Uterus (tissue), 4 donors: ENCODE results near the gene PRKAB1. TPM values are rescaled to one million over a fixed set of nuclear protein-coding genes. Genes with fewer than 3 reads are reported as not detected.
"Not testable (repeated sequence)": the region's sequence is repeated elsewhere in the genome, so short reads cannot be mapped to it uniquely, and the experiment has no call there.

Source experiments
- DNase-seq, 2 donors: peaks; one replicate each; pipeline ENCODE4 v3.0.0-alpha.2; 2019 to 2020
- H3K27ac ChIP-seq, 2 donors: fragments of 200-600 bp; sonication (generic); 1 replicate in 1 of 2; 2 replicates in 1 of 2; pipeline ENCODE4 v1.5.1; 2016 to 2018
- H3K27me3 ChIP-seq, 2 donors: fragments of 200-600 bp; sonication (generic); one replicate each; pipeline ENCODE4 v1.5.1; 2018 to 2019; ENCODE audit warnings: control low read depth in 1 of 2
- H3K36me3 ChIP-seq, 2 donors: fragments of 200-600 bp; sonication (generic); one replicate each; pipeline ENCODE4 v1.5.1; 2019; ENCODE audit warnings: control low read depth in 1 of 2
- H3K4me1 ChIP-seq, 2 donors: fragments of 200-600 bp; sonication (generic); one replicate each; pipeline ENCODE4 v1.5.1; 2018 to 2019; ENCODE audit warnings: control low read depth in 1 of 2
- H3K4me3 ChIP-seq, 2 donors: fragments of 200-600 bp; sonication (generic); 1 replicate in 1 of 2; 2 replicates in 1 of 2; pipeline ENCODE4 v1.5.1; 2018 to 2019; ENCODE audit warnings: mild to moderate bottlenecking in 1 of 2
- H3K9me3 ChIP-seq, 2 donors: fragments of 200-600 bp; sonication (generic); one replicate each; pipeline ENCODE4 v1.5.1; 2019; ENCODE audit warnings: control low read depth in 1 of 2
- POLR2A ChIP-seq, 2 donors: fragments of 450-650 bp; IDR thresholded peaks; one replicate each; pipeline ENCODE4 v1.6.1; 2016; ENCODE audit warnings: antibody characterized with exemption in 2 of 2, mild to moderate bottlenecking in 1 of 2, moderate library complexity in 1 of 2
- intact Hi-C: fragments of 100-400 bp; cut with DNase I; formaldehyde crosslinking; loops from one replicate; pipeline ENCODE4 v1.15.1; 2023; ENCODE audit warnings: low total_unique reads
- total RNA-seq, 4 donors: library from RNA; depleted of rRNA in 3 of 4; stranded (reverse); fragments of >200 nt in 3 of 4; gene quantifications; one replicate each; pipeline versions ENCODE4 v1.1.0 to v1.2.4, GENCODE V29; 2014 to 2023
- TF ChIP-seq, protein P1 (sequence below), 4 experiments: fragments of 200-600 bp in 2 of 4; fragments of 450-650 bp in 2 of 4; sonication (generic) in 2 of 4; IDR thresholded peaks; one replicate each; pipeline ENCODE4 v1.5.1; 2016 to 2019; ENCODE audit warnings: antibody characterized with exemption in 4 of 4, mild to moderate bottlenecking in 2 of 4, moderate library complexity in 1 of 4
- donor health status: DM: yes; HTN: yes; CAD: no.

Gene PRKAB1
- total RNA-seq, 4 donors from 2014 or later, result 10.9 to 44.1 (median 32.8) TPM

DNA sequence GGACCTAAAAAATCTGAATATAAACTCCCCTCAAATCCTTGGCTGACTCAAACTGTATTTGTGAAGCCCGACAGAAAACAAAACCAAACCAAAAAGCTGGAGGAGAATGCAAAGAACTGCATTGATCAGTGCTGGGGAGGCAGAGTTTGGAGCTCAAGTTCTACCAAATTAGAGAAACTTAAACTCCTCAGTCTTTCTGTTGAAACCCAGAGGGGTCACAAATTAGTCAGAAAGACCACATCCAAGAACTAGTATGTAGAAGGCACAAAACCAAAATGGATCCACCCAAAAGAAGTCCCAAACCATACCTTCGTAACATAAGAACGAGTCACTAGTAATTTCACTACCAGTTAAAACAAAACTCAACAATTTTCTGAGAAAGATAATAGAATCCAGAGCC is 15.3 kb upstream of the PRKAB1 start:
- no peak for TF ChIP-seq POLR2A (IDR thresholded peaks at IDR 0.05)
- TF ChIP-seq, protein P1, sequence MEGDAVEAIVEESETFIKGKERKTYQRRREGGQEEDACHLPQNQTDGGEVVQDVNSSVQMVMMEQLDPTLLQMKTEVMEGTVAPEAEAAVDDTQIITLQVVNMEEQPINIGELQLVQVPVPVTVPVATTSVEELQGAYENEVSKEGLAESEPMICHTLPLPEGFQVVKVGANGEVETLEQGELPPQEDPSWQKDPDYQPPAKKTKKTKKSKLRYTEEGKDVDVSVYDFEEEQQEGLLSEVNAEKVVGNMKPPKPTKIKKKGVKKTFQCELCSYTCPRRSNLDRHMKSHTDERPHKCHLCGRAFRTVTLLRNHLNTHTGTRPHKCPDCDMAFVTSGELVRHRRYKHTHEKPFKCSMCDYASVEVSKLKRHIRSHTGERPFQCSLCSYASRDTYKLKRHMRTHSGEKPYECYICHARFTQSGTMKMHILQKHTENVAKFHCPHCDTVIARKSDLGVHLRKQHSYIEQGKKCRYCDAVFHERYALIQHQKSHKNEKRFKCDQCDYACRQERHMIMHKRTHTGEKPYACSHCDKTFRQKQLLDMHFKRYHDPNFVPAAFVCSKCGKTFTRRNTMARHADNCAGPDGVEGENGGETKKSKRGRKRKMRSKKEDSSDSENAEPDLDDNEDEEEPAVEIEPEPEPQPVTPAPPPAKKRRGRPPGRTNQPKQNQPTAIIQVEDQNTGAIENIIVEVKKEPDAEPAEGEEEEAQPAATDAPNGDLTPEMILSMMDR (IDR thresholded peaks at IDR 0.05), result no peak
- peaks cover 0 to 8% of the 10 kb centered on the region in 2 donors for H3K9me3 ChIP-seq
- intact Hi-C loops, result no loop called here
- H3K27me3 ChIP-seq, result no peaks in the 10 kb centered on the region
- DNase-seq, result no peak
- H3K4me1 ChIP-seq, result no peaks in the 10 kb centered on the region
- no peak overlapping the region for H3K27ac ChIP-seq
- no peak overlapping the region for H3K4me3 ChIP-seq
- H3K36me3 ChIP-seq, result no peaks in the 10 kb centered on the region

DNA sequence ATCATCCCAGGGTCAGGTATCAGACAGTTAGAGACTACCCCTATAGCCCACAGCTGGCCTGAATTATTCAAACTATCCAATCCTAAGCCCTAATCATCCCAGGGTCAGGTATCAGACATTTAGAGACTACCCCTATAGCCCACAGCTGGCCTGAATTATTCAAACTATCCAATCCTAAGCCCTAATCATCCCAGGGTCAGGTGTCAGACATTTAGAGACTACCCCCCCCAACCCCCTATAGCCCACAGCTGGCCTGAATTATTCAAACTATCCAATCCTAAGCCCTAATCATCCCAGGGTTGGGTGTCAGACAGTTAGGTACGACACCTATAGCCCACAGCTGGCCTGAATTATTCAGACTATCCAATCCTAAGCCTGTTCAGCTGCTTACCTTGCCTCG is 10.9 kb upstream of the PRKAB1 start:
- H3K9me3 ChIP-seq, DNase-seq, H3K27me3 ChIP-seq, H3K27ac ChIP-seq, intact Hi-C loops, H3K4me1 ChIP-seq, H3K4me3 ChIP-seq, H3K36me3 ChIP-seq: not testable (repeated sequence)

DNA sequence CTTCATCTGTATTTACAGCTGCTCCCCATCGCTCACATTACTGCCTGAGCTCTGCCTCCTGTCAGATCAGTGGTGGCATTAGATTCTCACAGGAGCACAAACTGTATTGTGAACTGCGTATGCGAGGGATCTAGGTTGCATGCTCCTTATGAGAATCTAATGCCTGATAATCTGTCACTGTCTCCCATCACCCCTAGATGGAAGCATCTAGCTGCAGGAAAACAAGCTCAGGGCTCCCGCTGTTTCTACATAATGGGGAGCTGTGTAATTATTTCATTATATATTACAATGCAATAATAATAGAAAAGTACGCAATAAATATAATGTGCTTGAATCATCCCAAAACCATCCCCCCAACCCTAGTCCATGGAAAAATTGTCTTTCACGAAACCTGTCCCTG is 9.8 kb upstream of the PRKAB1 start:
- DNase-seq, intact Hi-C loops, H3K9me3 ChIP-seq, H3K27me3 ChIP-seq, H3K36me3 ChIP-seq, H3K4me1 ChIP-seq, H3K4me3 ChIP-seq, H3K27ac ChIP-seq: not testable (repeated sequence)

DNA sequence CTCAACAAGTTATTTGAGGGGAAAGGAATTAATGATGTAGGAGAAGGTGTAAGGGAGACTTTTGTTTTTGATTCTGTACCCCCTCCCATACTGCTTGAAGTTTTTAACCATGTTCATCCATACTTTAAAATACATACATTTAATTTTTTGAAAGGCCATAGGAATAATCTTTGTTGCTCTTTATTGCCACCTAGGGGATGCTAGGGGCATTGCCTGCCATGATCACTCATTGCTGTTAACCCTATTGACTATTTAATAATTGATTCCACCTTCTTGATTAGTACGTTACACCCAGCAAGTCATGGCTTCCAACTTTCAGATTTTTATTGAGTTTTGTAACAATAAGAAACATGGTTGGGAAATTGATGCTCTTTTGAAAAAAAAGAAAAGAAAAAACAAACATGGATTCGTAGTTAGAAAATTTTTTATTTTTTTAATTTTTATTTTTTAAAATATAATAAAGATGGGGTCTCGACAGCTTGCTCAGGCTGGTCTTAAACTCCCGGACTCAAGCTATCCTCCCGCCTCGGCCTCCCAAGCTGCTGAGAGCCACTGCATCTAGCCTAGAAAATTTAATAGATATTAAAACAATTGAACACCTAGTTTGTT is 8.5 kb upstream of the PRKAB1 start:
- Histone ChIP-seq H3K27ac (no peak overlapping the region), H3K4me1 (no peaks in the 10 kb centered on the region), H3K27me3 (no peaks in the 10 kb centered on the region), H3K9me3 (no peaks in the 10 kb centered on the region), H3K36me3 (no peaks in the 10 kb centered on the region), H3K4me3 (no peak overlapping the region)
- intact Hi-C loops, result no loop called here
- no peak for DNase-seq
- no peak for TF ChIP-seq POLR2A (IDR thresholded peaks at IDR 0.05)
- TF ChIP-seq, protein P1 (IDR thresholded peaks at IDR 0.05), result peak; percentile 54 to 77 (median 62)

DNA sequence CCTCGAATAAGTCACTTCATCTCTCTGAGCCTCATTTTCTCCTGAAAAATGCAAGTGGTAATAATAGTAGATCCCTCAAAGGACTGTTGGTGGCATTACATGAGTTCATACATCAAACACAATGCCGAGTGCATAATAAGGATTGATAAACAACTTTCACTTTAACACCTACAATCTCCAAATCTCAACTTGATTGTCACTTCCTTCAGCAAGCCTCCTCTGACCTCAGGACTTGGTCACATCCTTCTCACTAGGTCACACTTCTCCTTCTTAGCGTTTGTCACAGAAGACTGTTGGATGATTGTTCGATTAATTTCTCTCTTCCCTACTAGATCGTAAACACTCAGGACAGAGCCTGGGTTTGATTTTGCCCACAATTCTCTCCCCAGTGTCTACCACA is 7.9 kb upstream of the PRKAB1 start:
- Histone ChIP-seq H3K4me1 (no peaks in the 10 kb centered on the region), H3K36me3 (no peaks in the 10 kb centered on the region), H3K9me3 (no peaks in the 10 kb centered on the region), H3K27ac (no peak overlapping the region), H3K4me3 (no peak overlapping the region), H3K27me3 (no peaks in the 10 kb centered on the region)
- TF ChIP-seq, protein P1 (IDR thresholded peaks at IDR 0.05), result no peak
- TF ChIP-seq POLR2A (IDR thresholded peaks at IDR 0.05), result no peak
- intact Hi-C loops, result no loop called here
- DNase-seq, result no peak

DNA sequence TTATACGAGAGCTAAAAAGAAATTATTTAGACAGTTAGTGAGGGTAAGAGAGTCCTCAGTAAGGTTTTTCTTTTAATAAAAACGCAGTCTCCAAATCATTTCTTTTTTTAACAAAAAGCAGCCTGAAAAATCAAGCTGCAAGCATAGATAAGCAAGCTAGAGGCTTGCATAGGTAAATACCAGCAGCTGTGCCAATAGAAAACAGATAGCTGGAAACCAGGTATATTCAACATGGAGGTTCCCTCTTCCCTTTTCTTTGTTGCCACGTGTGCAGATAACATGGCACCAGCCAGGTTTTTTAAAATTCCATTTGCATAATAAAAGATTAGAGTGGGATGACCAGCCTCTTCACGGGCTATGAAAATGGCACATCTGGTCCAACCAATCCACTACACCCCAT is 6.1 kb upstream of the PRKAB1 start:
- H3K4me3 ChIP-seq, result no peak overlapping the region
- no peaks in the 10 kb centered on the region for H3K27me3 ChIP-seq
- no peak overlapping the region for H3K27ac ChIP-seq
- no peak for TF ChIP-seq POLR2A (IDR thresholded peaks at IDR 0.05)
- TF ChIP-seq, protein P1 (IDR thresholded peaks at IDR 0.05), result no peak
- no peak for DNase-seq
- H3K4me1 ChIP-seq, result no peaks in the 10 kb centered on the region
- H3K9me3 ChIP-seq, result no peaks in the 10 kb centered on the region
- intact Hi-C loops, result no loop called here
- H3K36me3 ChIP-seq, result no peaks in the 10 kb centered on the region
